GM12801 (cell line): ENCODE results near the gene STUB1.

ENCODE experiments used
- CTCF ChIP-seq: IDR thresholded peaks from one replicate; pipeline ENCODE4 v1.5.1; 2011; ENCODE audit warnings: control low read depth; ENCODE audit not compliant: insufficient read length; ENCODE audit errors: extremely low read depth

Gene STUB1

DNA sequence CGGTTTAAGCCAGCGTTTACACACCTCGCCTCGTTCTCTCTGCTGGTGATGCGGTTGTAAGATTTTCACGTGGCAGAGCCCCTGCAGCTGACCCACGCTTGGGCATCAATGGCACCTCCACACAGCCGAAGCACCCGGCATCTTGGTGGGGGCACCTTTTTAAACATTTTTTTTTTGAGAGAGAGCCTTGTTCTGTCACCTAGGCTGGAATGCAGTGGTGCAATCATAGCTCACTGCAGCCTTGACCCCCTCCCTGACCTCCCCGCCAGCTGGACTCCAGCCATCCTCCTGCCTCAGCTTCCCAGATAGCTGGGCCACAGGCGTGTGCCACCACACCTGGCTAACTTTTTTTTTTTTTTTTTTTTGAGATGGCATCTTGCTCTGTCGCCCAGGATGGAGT lies 26.2 kb upstream of the STUB1 start:
- TF ChIP-seq CTCF, result no peak

DNA sequence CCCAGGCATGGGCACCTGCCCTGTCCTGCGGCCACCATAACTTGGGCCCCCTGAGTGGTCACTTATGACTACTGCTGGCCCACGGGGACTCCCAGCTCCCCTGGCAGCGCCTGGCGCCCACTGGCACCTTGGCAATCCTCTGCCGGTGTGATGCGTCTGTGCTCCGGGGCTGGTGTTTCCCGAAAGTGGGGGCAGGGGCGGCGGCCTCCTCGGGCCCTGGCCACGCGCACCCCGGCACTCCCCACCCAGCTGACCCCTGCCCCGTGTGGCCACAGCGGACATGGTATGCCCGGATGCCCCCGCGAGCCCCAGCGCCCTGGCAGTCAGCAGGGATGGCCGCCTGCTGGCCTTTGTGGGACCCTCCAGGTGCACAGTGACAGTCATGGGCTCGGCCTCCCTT lies 22.7 kb upstream of the STUB1 start:
- TF ChIP-seq CTCF, result no peak

GRCh38 chr16:658679-659571 lies 21.3 kb upstream of the STUB1 start:
- no peak for TF ChIP-seq CTCF

DNA sequence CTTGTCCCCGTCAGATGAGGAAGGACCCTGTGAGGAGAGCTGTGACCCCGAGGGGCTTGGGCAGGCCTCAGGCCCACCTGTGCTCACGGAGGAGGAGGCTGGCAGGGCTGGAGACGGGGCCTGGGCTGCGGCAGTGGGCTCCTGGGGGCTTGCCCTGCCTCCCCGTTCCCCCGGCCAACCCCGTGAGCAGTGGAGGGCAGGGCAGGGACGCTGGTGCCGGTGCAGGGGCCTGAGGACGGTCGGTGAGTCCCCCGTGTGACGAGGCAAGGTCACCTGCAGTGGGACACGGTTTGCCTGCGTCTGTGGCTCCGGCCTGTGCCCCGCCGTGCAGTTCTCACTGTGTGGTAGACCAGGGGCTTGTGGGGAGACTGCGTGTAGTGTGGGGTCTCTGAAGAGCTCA lies 20.6 kb upstream of the STUB1 start:
- no peak for TF ChIP-seq CTCF

DNA sequence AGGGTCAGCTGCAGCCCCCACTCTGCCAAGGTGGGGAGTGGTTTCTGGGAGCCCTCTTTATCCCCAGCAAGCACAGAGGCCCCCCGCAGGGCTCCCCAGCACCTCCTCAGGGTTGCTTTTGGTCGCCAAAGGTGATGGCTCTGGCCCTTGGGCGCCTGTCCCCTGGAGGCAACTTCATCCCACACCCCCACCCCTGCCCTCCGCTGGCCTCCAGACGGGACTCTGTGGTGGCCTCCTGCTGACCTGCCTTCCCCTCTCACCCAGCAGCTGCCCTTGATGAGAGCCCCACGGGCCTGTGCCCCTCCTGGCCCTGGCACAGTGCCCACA lies 20.1 kb upstream of the STUB1 start:
- TF ChIP-seq CTCF, result no peak

- TF ChIP-seq CTCF, result no peak
Measured at GRCh38 chr16:660459-661183, 19.6 kb upstream of the STUB1 start.

GRCh38 chr16:661184-661821 lies 18.9 kb upstream of the STUB1 start:
- TF ChIP-seq CTCF, result no peak
